Epithelial cell of proximal tubule (primary cell): ENCODE measurements around the gene TEPSIN. TPM values are rescaled to one million over a fixed set of nuclear protein-coding genes. Genes with fewer than 3 reads are reported as not detected.

ENCODE experiments used
- DNase-seq: peaks from one replicate; pipeline ENCODE4 v3.0.0-alpha.2; 2011; ENCODE audit warnings: low read depth
- H3K4me3 ChIP-seq: 2 replicates; pipeline ENCODE4 v1.5.1; 2011; ENCODE audit warnings: low read depth, mild to moderate bottlenecking, low read length
- CTCF ChIP-seq: conservative IDR thresholded peaks from 2 replicates; pipeline ENCODE4 v1.5.1; 2012; ENCODE audit warnings: low read depth, mild to moderate bottlenecking, low read length
- total RNA-seq: library from RNA; depleted of rRNA; stranded (reverse); fragments of >200 nt; gene quantifications from 2 replicates; pipeline ENCODE4 v1.2.3, GENCODE V29; 2015

TEPSIN gene
- total RNA-seq, 1 donor from 2014 or later = 37.3 TPM

- TF ChIP-seq CTCF = no peak
- no peak overlapping the region for H3K4me3 ChIP-seq
- DNase-seq = no peak
Measured at GRCh38 chr17:81234940-81235821, 3.7 kb downstream of the TEPSIN start.

GRCh38 chr17:81234506-81234855, 4.4 kb downstream of the TEPSIN start:
- no peak overlapping the region for H3K4me3 ChIP-seq
- DNase-seq = no peak
- no peak for TF ChIP-seq CTCF

DNA sequence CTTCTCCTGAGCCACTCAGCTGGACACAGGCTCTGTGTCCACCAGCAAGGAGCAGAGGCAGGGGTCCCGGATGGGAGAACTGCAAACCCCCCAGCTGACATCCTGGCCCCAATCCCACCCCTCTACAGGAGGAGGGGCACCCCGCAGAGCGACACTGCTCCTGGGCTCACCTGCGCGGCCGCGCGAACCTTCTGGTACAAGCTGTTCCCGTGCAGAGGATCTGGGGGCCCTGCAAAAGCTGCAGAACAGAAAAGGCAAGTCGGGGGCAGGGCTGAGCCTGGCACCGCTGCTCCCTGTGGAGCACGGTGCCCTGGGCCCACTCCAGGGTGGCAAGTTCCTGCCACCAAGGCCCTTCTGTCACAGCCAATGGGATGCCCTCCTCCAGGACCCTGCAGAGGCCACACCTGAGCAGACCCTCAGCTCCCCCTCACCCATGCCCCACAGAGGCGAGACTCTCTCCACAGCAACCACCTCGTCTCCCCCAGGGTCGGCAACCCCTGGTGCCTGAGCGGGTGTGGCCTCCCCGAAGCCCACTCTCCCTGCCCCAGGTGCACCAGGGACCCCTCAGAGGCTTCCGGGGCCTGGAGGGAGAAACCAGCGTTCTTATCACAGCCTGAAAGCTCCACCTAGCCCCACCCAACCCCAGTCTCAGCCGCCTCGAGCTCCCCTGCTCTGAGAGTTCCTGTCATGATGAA, 4.9 kb downstream of the TEPSIN start:
- DNase-seq = no peak
- H3K4me3 ChIP-seq = no peak overlapping the region
- no peak for TF ChIP-seq CTCF

- H3K4me3 ChIP-seq = no peak overlapping the region
- TF ChIP-seq CTCF = no peak
- DNase-seq = no peak
Measured at GRCh38 chr17:81233316-81233715, 5.5 kb downstream of the TEPSIN start.

GRCh38 chr17:81232616-81233241, 6.1 kb downstream of the TEPSIN start:
- H3K4me3 ChIP-seq = no peak overlapping the region
- TF ChIP-seq CTCF = no peak
- DNase-seq = no peak

DNA sequence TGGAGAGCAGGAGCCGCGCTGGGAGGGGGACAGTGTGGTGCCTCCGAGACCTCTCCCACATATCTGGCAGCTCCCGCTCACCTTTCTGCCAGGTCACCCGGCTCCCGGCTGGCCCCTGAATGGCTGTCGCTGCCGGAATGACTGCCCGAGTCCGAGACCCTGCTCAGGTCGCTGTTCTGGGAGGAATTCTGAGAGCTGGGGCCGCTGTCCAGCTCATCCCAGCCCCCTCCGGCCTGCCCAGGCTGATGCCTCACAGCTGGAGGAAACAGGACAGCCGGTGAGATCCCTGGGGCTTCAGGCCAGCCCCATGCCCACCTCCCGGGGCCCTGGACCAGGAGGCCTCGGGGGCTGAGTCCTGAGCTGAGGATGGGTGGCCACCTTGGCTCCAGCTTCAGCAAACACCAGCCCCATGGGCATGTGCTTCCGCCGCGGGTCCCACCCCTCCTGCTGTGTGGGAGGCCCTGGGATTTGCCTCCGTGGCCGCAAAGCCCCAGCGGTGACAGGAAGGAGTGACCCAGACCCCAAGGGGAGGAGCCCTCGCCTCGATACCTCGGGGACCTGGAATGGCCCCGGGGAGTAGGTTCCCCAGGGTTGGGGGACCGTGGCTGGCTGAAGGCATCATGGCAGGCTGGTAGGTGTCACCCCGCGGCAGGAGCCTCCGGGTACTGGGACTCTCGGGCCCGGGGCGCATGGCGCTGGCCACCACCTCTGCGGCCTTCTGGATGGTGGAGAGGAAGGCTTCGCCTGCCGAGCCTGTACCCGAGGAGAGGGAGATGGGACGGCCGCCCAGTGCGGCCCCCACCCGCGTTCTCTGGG, 6.9 kb downstream of the TEPSIN start:
- H3K4me3 ChIP-seq = no peak overlapping the region
- DNase-seq = no peak
- TF ChIP-seq CTCF = no peak
